ENCODE results near the gene G2E3.

DNA sequence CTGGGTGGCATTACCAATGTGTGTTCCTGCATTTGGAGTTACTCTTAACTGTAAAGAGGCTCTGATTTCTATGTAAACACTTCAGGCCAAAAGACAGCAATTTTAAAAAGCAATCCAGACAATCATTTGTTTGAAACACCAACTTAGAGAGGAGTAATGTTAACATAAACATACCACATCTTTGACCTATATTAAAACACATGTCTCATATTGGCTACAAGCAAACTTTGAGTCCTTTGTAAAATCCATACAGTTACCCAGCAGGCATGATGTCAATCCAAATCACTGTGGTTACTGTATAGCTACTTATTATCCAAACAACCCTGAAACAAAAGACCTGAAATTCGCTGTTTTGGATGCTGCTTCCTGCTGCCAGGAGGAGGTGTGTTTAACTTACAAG lies 7.5 kb upstream of the G2E3 start:
- TF ChIP-seq, protein P1, sequence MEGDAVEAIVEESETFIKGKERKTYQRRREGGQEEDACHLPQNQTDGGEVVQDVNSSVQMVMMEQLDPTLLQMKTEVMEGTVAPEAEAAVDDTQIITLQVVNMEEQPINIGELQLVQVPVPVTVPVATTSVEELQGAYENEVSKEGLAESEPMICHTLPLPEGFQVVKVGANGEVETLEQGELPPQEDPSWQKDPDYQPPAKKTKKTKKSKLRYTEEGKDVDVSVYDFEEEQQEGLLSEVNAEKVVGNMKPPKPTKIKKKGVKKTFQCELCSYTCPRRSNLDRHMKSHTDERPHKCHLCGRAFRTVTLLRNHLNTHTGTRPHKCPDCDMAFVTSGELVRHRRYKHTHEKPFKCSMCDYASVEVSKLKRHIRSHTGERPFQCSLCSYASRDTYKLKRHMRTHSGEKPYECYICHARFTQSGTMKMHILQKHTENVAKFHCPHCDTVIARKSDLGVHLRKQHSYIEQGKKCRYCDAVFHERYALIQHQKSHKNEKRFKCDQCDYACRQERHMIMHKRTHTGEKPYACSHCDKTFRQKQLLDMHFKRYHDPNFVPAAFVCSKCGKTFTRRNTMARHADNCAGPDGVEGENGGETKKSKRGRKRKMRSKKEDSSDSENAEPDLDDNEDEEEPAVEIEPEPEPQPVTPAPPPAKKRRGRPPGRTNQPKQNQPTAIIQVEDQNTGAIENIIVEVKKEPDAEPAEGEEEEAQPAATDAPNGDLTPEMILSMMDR (conservative IDR thresholded peaks at IDR 0.05 in 1 of 2, IDR thresholded peaks at IDR 0.05 in 1 of 2; ENCODE audit: low read depth in 1 of 2, low read length in 2 of 2): no peak
- no peak for TF ChIP-seq EZH2 (IDR thresholded peaks at IDR 0.05; ENCODE audit: low read length, missing control alignments)

All from fibroblast of lung (primary cell).